ENCODE data around the gene ZNF385D.
"Not testable (repeated sequence)": the region's sequence is repeated elsewhere in the genome, so short reads cannot be mapped to it uniquely, and the experiment has no call there.

The ZNF385D gene

DNA sequence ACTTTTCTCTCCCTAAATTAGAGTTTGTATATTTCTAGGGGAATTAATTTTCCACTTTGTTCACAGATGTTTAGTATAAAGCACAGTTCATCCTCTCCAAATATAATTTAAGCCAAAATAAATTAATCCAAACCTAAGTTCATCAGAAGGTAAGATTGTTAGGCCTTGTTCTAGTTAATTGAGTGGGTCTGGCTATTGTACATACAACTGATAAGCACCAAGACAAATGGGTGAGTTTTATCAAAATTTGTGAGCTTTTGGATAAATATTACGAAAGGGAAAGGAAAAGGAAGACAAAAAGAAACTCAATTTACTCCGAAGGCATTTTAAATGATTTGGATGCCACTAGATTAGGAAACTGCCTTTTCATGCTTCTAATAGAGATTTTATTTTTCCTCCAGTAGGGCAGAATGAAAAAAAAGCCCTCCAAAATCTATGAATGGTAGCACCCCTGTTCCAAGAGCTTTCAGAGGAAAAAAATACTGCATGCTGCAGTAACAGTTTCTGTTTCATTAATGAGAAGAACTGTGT lies 304.0 kb downstream of the ZNF385D start:
- DNase-seq (ENCODE audit: low read depth in 2 of 2): no peak

DNA sequence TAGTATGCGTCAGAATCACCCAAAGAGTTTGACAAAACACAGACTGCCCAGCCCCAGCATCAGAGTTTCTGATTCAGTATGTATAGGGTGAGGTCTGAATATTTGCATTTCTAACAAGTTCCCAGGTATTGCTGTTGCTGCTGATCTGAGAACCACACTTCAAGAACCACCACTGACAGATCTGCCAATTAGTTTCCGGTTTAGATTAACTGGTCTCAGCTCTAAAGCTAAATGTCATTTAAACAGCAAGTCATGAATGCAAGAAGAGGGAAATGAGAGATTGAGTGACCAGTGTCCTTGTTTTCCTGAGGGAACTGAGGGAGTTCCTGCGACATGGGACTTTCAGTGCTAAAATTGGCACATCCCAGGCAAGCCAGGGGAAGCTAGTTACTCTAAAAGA lies 305.0 kb downstream of the ZNF385D start:
- no peak for DNase-seq (ENCODE audit: low read depth in 2 of 2)

DNA sequence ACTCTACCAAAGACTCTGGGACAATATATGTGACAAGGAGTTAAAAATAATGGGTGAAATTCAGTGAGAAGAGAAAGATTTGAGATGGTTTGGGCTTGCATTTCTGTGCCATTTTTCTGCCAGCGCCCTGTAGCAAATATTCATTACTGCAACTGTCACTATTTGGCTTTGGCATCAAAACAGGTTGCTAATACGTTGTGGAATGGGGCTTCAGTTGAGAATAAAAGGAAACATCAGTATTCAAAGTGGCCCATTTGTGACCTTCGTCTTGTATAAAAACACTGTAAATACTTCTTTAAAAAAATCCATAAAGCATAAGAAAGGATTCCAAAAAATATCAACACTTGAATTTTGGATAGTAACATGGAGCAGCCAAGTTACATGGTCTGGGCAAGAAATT lies 309.2 kb downstream of the ZNF385D start:
- DNase-seq (ENCODE audit: low read depth in 2 of 2): no peak

DNA sequence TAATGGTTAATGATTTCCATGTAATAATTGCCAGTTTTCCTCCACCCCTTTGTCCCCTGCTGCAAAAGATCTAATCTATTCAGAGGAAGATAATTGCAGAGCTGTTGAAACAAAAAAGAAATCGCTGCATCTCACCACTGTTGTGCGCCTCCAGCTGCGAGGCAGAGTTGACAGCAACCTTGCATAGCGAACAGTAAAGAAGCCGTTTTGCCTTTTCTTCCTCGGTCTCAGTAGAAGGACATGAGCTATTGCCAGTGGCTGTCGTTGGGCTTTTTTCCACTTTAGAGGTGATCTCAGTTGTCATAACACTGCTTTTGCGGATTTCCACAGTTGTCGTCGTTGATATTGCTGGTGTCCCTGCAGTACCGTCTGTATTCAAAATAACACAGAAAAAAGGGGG lies 314.2 kb downstream of the ZNF385D start:
- no peak for DNase-seq (ENCODE audit: low read depth in 2 of 2)

DNA sequence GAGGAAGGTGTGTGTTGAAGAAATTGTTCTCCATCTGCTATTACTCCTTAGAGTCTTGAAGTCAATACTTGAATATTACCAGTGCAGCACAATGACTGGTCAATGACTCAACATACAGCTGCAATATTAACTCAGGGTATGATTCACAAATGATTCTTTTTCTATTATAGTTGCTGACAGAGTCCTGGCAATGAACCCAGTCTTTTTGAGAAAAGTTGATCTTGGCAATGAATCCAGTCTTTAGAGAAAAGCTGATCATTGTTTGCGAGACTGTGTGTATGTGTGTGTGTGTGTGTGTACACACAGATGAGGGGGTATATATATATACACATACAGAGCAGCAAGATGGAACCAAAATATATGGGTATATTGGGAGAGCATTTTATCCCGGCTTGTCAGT lies 315.1 kb downstream of the ZNF385D start:
- DNase-seq (ENCODE audit: low read depth in 2 of 2): no peak

DNA sequence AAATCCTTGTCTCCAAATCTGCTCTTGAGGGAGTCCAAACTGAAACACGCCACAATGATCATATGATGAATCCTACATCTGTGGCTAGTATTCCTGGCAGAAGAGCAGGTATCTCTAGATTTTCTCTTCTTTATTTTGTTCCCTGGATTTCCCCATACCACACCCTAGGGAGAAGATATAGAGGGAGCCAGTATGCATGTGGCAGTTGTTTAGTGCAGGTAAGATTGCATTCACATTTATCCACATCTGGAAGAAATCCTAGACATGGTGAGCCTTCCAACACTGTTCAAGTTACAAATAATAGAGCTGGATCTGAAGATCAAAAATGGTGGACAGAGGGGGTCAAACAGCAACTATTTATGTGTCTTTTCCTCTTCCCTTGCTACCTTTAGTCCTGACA lies 316.7 kb downstream of the ZNF385D start:
- no peak for DNase-seq (ENCODE audit: low read depth in 2 of 2)

DNA sequence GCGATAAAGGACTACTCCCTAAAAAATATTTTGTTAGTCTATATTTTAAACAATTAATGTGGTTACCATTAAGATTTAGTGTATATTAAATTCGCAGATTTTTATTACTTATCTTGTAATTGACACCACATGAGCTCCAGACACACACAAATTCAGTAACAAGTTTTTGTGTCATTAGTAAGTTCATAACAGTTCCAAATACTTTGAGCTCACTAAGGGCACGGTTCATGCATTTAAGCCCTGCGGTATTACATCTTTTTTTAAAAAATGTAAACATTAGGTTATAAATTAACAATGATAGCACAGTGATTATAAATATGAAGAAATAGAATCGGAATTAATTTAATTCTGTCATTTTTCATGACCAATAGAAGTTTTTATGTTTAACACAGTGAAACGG lies 317.3 kb downstream of the ZNF385D start:
- DNase-seq (ENCODE audit: low read depth in 2 of 2): no peak

DNA sequence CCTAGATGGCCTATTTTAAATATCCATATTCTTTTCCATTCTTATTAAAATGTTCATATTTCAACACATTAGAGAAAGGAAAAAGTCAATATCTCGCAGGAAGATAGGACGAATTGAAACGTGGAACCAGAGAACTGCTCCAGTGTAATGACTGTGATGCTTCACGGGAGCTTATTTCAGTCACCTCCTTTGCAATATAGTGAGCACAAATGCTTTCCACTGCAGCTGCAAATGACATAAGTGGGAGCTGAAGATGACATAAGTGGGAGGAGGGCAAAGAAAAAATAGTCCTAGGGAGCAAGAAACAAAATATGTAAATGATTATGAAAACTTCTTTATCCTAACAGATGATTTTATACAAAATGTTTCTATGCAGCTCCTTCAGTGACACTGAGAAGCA lies 324.1 kb downstream of the ZNF385D start:
- no peak for DNase-seq (ENCODE audit: low read depth in 2 of 2)

DNA sequence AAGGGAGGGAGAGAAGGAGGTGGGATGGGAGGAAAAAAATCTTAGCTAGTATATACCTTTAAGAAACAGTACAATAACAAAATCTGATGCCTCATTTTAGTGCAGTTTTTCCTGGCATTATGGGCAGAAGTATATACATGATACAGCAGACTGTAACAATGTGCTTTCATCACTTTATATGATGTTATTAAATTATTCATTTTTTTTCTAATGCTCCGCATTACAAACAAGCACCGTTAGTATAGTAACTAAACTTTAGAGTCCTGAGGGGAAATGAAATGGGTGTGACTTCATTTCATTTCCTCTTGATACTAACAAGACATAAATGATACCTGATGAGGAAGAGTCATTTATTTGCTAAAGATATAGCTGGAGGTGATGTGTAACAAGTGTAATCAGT lies 325.3 kb downstream of the ZNF385D start:
- no peak for DNase-seq (ENCODE audit: low read depth in 2 of 2)

DNA sequence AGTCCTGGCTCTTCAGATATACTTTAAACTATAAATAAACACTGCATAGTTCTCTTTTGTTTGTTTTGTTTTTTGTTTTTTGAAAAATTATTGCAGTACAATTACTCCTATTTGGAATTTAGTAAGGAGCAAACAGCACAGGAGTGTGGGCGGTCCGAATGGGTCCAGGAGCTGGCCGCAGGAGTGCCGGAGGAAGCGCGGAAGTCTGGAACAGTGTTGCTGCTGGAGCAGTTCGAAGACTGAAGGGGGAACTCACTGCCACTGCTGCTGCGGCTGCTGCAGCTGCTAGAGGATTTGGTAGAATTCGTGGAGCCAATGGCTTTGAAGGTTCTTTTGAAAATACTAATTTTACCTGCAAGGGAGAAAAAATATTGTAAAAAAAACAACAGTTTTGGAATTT lies 329.9 kb downstream of the ZNF385D start:
- no peak for DNase-seq (ENCODE audit: low read depth in 2 of 2)

DNA sequence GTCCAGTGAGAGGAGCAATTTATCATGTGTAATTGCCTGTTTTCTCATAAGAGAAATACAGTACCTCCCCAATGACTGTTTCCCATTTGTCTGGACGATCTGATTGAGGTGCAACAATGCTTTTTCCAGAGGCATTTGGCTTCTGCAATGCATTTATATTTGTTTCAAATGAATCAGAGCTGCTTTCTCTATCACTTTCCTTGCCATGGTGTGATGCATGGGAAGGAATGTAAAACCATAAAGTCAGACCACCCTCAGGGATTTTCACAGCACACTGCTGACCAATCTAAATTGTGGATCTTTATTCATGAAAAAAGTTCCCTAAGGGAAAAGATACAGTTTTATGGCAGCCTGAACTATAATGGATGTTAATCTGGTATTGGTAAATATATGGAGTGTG lies 333.0 kb downstream of the ZNF385D start:
- DNase-seq (ENCODE audit: low read depth in 2 of 2): no peak

DNA sequence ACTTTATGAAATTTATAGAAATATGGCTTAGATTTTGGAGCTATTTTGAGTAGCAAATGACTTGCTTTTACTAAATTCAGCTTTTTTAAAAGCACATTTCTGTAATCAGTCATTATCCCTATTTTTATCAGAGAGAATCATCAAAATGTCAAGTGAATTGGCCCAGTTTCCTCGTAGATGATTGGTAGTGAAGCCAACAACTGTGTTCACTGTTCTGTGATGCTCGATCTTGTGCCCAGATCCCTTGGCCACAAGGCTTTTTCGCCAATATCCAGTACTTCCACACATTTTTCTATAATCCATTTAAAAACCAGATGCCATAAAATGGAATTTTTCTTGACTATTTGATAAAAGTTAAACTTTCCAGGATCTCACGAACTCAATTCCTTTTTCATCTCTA lies 336.5 kb downstream of the ZNF385D start:
- no peak for DNase-seq (ENCODE audit: low read depth in 2 of 2)

DNA sequence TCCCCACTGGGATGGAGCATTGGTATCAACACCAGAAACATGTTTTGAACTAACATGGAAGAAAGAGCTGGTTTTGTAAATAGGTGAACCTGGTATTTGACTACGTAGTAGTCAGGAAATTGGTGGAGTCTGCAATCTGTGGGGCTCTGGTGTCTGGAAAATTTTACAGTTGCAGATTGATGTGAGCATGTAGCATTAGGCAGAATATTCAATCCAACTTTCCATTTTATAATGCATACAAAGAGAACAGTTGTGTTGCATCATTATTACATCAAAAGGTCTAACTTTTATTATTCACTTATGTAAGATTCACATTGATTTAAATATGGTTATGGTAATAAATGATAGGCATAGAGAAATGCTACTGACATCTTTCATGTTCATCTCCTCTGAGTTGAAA lies 340.0 kb downstream of the ZNF385D start:
- DNase-seq (ENCODE audit: low read depth in 2 of 2): no peak

DNA sequence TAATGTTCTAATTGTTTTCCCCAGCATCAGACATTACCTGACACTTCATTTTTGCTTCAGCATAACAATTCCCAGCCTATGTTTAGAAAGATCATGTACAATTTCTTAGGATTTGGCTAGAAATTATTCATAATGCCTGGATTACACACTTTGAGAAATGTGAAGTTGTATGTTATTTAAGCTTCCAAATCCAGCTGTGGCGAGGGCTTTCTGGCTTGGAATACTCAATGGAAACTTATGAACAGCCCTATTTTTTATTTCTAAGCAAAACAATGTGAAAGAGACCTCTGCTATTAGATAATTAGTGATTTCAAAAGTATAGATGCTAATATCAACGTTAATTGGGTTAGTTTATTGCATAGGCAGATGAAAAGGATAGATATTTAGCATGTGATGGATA lies 341.6 kb downstream of the ZNF385D start:
- no peak for DNase-seq (ENCODE audit: low read depth in 2 of 2)

DNA sequence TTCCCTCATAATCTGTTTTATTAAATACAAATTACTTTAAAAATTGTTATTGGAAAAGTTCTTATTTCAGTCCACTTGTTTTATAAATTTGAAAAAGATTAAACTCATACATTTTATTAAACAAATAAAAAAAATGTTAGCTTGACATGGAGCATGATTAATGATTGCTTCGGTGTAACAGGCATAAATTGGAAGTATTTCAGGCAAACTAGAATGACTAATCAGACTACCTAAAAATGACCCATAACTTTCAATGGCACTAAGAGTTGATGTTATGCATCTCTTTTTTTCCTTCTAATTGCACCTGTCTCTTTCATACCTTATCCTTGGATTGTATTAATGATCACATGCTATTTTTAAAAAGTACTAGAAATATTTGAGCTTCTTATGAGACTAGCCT lies 343.3 kb downstream of the ZNF385D start:
- no peak for DNase-seq (ENCODE audit: low read depth in 2 of 2)

DNA sequence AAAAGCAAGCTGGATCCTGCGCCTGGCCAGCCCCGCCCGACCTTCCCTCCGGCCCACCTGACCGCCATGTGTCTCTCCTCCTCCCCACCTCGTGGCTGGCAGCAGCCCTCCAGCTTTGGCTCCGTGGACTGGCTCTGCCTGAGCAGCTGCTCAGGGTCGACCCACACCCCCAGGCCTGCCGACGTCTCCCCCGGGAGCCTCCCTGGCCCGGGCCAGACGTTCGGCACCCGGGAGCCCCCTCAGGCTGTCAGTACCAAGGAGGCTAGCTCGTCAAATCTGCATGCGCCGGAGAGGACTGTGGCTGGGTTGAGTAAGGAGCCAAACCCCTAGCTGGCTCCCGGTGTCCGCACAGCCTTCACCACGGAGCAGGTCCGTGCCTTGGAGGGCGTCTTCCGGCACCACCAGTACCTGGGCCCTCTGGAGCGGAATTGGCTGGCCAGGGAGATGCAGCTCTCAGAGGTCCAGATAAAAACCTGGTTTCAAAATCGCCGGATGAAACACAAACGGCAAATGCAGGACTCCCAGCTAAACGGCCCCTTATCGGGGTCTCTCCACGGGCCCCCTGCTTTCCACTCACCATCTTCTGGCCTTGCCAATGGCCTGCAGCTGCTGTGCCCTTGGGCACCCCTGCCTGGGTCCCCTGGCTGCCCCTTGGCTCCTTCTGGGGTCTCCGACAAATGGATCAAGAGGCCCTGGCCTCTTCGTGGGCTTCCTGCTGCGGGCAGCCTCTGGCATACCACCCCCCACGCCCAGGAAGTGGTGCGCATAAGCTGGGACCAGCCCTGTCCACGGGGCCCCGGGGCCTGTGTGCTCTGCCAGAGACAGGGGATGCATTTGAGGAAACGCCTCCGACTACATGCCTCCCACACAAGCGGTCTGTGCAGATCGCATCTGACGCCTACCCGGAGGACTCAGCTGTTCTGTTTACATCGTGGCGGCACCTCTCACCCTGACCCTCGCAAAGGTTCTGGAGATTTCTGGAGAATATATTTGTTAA lies 345.0 kb downstream of the ZNF385D start:
- DNase-seq (ENCODE audit: low read depth in 2 of 2): no peak

DNA sequence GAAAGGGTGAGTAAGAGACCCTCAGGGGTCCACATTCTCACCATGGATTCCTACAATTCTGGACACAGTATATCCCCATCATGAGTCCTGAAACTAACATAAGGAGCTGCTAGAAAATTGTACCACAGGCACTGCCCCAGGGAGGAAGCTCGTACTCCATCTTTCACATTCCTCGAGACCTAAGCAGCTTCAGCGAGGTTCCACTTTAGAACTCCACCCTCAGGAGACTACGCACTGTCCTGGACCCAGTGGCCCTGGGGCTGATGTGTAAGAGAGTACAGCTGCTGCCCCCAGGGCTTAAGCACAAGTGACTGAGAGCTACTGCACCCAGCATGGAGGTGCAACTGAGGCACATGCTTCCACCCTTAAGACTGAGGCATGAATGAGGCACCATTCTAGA lies 352.5 kb downstream of the ZNF385D start:
- no peak for DNase-seq (ENCODE audit: low read depth in 2 of 2)

DNA sequence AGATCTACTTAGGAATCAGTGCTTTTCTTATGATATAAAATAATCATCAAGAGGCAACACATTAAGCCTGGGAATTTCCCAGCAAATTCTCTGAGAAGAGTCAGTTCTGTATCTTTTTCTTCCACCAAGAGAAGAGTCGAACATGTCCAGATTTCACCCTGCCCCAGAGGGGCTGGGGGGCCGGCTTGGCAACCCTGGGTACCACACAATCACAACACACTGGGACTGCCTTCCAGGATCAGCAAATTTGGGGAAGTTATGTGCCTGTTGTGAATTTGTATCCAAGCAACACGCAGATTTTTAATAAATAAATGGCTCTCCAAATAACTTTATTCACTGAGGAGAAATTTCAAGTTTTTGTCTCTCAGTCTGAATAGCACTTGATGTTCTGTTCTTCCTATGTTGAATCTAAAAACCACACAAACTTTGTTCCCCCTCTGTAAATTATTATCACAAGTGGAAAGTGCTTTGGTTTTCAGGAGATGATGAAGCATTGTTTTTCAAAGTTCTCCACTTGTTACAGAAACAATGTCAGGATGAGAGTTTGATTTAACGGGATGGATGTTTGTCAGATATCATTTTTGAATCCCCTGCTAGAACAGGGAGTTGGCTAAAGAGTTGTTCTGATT lies 357.2 kb downstream of the ZNF385D start:
- no peak for DNase-seq (ENCODE audit: low read depth in 2 of 2)

DNA sequence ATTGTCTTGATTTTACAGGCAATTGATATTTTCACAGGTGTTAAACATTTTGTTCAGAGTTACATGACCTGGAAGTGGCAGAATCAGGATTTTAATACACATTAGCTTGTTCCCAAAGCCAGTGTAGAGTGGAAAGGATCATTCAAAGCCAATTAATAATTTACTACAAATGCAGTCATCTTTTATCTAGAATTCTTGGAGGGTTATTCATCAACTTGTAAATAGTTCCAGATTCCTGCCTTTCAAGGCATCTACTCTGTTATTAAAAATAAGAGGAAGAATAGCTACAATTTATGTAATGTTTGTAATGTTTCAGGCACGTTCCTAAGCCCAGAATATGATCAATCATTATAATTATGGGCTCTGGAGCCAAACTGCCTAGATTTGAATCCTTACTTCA lies 358.5 kb downstream of the ZNF385D start:
- no peak for DNase-seq (ENCODE audit: low read depth in 2 of 2)

DNA sequence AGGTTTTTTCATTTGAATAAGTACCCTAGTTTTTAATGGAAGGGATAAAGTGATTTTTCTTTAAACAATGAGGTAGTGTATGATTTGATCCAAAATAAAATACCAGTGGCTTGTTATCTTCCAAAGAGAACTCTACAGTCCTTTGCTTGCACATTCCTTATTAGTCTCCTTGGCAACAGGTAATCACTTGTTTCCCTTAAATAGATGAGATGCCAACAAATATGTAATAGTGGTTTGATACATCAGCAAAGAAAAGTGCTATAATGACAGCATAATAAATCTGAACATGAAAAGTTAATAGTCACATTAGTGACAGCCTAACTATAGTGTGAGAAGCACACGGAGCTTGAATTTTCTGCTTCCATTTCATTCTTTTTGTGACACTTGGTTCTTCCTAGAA lies 360.2 kb downstream of the ZNF385D start:
- DNase-seq (ENCODE audit: low read depth in 2 of 2): no peak

DNA sequence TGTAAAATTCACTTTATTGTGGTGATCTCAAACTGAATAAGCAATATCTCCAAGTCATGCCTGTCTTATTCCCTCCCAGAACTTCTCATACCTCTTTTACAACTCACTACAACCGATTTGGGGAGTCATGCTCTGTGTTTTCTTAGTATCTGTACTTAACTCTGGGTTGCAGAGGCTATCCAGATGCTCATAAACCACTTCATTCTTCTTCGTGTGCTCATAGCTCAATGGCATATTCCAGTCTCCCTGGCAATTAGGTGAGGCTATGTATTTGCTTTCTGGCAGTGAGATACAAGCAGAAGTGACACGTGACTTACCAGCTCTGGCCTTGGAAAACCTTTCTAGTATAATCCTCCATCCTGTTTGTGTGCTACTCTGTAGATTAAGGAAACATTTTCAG lies 360.9 kb downstream of the ZNF385D start:
- no peak for DNase-seq (ENCODE audit: low read depth in 2 of 2)

DNA sequence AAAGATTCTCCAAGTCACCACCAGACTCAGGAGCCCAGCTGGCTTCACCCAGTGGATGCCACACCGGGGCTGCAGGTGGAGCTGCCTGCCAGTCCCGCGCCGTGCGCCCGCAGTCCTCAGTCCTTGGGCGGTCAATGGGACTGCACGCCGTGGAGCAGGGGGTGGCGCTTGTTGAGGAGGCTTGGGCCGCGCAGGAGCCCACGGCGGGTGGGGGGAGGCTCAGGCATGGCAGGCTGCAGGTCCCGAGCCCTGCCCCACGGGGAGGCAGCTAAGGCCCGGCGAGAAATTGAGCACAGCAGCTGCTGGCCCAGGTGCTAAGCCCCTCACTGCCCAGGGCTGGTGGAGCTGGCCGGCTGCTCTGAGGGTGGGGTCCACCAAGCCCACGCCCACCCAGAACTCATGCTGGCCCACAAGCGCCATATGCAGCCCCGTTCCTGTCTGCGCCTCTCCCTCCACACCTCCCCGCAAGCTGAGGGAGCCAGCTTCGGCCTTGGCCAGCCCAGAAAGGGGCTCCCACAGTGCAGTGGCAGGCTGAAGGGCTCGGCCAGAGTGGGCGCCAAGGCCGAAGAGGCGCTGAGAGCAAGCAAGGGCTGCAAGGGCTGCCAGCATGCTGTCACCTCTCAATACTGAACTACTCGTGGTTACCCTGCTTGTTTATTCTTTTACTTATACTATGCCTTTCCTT lies 363.7 kb downstream of the ZNF385D start:
- not testable (repeated sequence) for DNase-seq (ENCODE audit: low read depth in 2 of 2)

Measured in stimulated activated CD4-positive, alpha-beta T cell treated with anti-CD3 and anti-CD28 coated beads, Interleukin-4, amount 100 ng/mL, for 48 hours (primary cell).